HEK293 (cell line): Measurements from ENCODE around the gene ITGA3.

Experiments
- CTCF ChIA-PET: fragments of 350-600 bp; formaldehyde crosslinking; extraction: SDS; loops from one replicate; lab custom pipeline; 2021; ENCODE audit warnings: antibody characterized with exemption; lab: Yijun Ruan, JAX
- POLR2A ChIA-PET: fragments of 300-600 bp; formaldehyde crosslinking; extraction: SDS; loops from one replicate; lab custom pipeline; 2020; ENCODE audit warnings: antibody characterized with exemption, inconsistent platforms; lab: Yijun Ruan, JAX
- H3K27ac ChIP-seq: fragments of 200-500 bp; sonication (Bioruptor generic); 2 replicates; pipeline ENCODE4 v1.5.1; 2014; ENCODE audit warnings: low read depth, low read length, control low read depth, inconsistent platforms; ENCODE audit errors: extremely low read depth
- H3K36me3 ChIP-seq, 2 experiments: fragments of 200-500 bp in 1 of 2; sonication (Bioruptor generic) in 1 of 2; 1 replicate in 1 of 2; 2 replicates in 1 of 2; pipeline ENCODE4 v1.5.1; 2014 to 2017; ENCODE audit warnings: inconsistent platforms in 2 of 2, low read length in 2 of 2; ENCODE audit not compliant: control insufficient read depth in 2 of 2, insufficient read depth in 1 of 2
- H3K4me1 ChIP-seq: fragments of 200-500 bp; sonication (Bioruptor generic); 2 replicates; pipeline ENCODE4 v1.5.1; 2014; ENCODE audit warnings: mild to moderate bottlenecking, low read length, inconsistent platforms; ENCODE audit not compliant: control insufficient read depth, insufficient read depth
- H3K4me3 ChIP-seq: 2 replicates; pipeline ENCODE4 v1.5.1; 2011; ENCODE audit warnings: low read depth, mild to moderate bottlenecking, control low read depth, low read length, moderate library complexity
- H3K9me3 ChIP-seq: fragments of 200-500 bp; sonication (Bioruptor generic); 2 replicates; pipeline ENCODE4 v1.5.1; 2014; ENCODE audit warnings: low read depth, low read length, inconsistent platforms; ENCODE audit not compliant: control insufficient read depth, insufficient read depth
- BCL11A ChIP-seq: fragments of 450-650 bp; formaldehyde crosslinking; IDR thresholded peaks from 2 replicates; pipeline ENCODE4 v1.5.1; 2016; ENCODE audit warnings: low read depth, missing biosample characterization, missing genetic modification characterization
- GFI1B ChIP-seq: fragments of 450-650 bp; formaldehyde crosslinking; IDR thresholded peaks from 2 replicates; pipeline ENCODE4 v1.5.1; 2016; ENCODE audit warnings: missing biosample characterization, missing genetic modification characterization
- GLIS1 ChIP-seq: fragments of 450-650 bp; formaldehyde crosslinking; IDR thresholded peaks from 2 replicates; pipeline ENCODE4 v1.5.1; 2016; ENCODE audit warnings: missing biosample characterization, missing genetic modification characterization
- IKZF3 ChIP-seq: fragments of 450-650 bp; IDR thresholded peaks from 2 replicates; pipeline ENCODE4 v1.5.0; 2018; ENCODE audit warnings: missing biosample characterization, mild to moderate bottlenecking, missing genetic modification characterization, moderate library complexity
- KLF10 ChIP-seq: fragments of 450-650 bp; IDR thresholded peaks from 2 replicates; pipeline ENCODE4 v1.5.1; 2018; ENCODE audit warnings: missing biosample characterization, mild to moderate bottlenecking, missing genetic modification characterization
- MEIS1 ChIP-seq: sonication (generic); formaldehyde crosslinking; IDR thresholded peaks from 2 replicates; pipeline ENCODE4 v1.8.1; 2022; ENCODE audit warnings: missing genetic modification reagents, mild to moderate bottlenecking, borderline replicate concordance
- OVOL3 ChIP-seq: fragments of 450-650 bp; formaldehyde crosslinking; IDR thresholded peaks from 2 replicates; pipeline ENCODE4 v1.5.1; 2016; ENCODE audit warnings: missing biosample characterization, missing genetic modification characterization
- REST ChIP-seq: fragments of 450-650 bp; formaldehyde crosslinking; IDR thresholded peaks from 2 replicates; pipeline ENCODE4 v1.5.1; 2016; ENCODE audit warnings: missing biosample characterization, missing genetic modification characterization
- WT1 ChIP-seq: fragments of 450-650 bp; formaldehyde crosslinking; IDR thresholded peaks from 2 replicates; pipeline ENCODE4 v1.5.1; 2016; ENCODE audit warnings: missing biosample characterization, missing genetic modification characterization
- ZBTB48 ChIP-seq: fragments of 450-650 bp; formaldehyde crosslinking; IDR thresholded peaks from 2 replicates; pipeline ENCODE4 v1.5.1; 2016; ENCODE audit warnings: missing biosample characterization, missing genetic modification characterization
- ZBTB49 ChIP-seq: fragments of 450-650 bp; formaldehyde crosslinking; IDR thresholded peaks from 2 replicates; pipeline ENCODE4 v1.5.1; 2016; ENCODE audit warnings: missing biosample characterization, missing genetic modification characterization, low read depth
- ZNF146 ChIP-seq: fragments of 450-650 bp; formaldehyde crosslinking; IDR thresholded peaks from 2 replicates; pipeline ENCODE4 v1.5.1; 2016; ENCODE audit warnings: missing biosample characterization, missing genetic modification characterization
- ZNF350 ChIP-seq: fragments of 450-650 bp; formaldehyde crosslinking; IDR thresholded peaks from 2 replicates; pipeline ENCODE4 v1.5.0; 2017; ENCODE audit warnings: missing biosample characterization, mild to moderate bottlenecking, missing genetic modification characterization
- ZNF510 ChIP-seq: fragments of 450-650 bp; formaldehyde crosslinking; IDR thresholded peaks from 2 replicates; pipeline ENCODE4 v1.5.1; 2018; ENCODE audit warnings: mild to moderate bottlenecking, missing genetic modification characterization, missing biosample characterization; ENCODE audit not compliant: insufficient replicate concordance
- ZNF518A ChIP-seq: fragments of 450-650 bp; formaldehyde crosslinking; conservative IDR thresholded peaks from 2 replicates; pipeline ENCODE4 v1.5.1; 2016; ENCODE audit warnings: low read depth, missing biosample characterization, missing genetic modification characterization
- ZNF544 ChIP-seq: fragments of 450-650 bp; formaldehyde crosslinking; IDR thresholded peaks from 2 replicates; pipeline ENCODE4 v1.5.0; 2017; ENCODE audit warnings: missing biosample characterization, missing genetic modification characterization
- ZNF548 ChIP-seq: fragments of 450-650 bp; formaldehyde crosslinking; IDR thresholded peaks from 2 replicates; pipeline ENCODE4 v1.5.1; 2016; ENCODE audit warnings: missing biosample characterization, missing genetic modification characterization
- ZNF623 ChIP-seq: fragments of 450-650 bp; formaldehyde crosslinking; IDR thresholded peaks from 2 replicates; pipeline ENCODE4 v1.5.1; 2016; ENCODE audit warnings: missing biosample characterization, missing genetic modification characterization

The ITGA3 gene

GRCh38 chr17:50113624-50114320 is 57.9 kb downstream of the ITGA3 start (continued):
- TF ChIP-seq MEIS1 (CRISPR knock-in tag) (no peak), GLIS1 (peak; percentile 17; the same call in 1 of the 2 replicates), ZNF623 (tag by site-specific recombination) (no peak), ZNF350 (tag by site-specific recombination) (no peak), GFI1B (tag by site-specific recombination) (no peak), IKZF3 (no peak), ZBTB48 (tag by site-specific recombination) (no peak), REST (no peak), ZNF518A (no peak), ZNF146 (tag by site-specific recombination) (no peak), KLF10 (tag by site-specific recombination) (no peak), WT1 (no peak), ZNF544 (no peak), ZNF510 (no peak)

- TF ChIP-seq OVOL3 (tag by site-specific recombination) = no peak
- TF ChIP-seq ZBTB49 (tag by site-specific recombination) = no peak
- no peak for TF ChIP-seq BCL11A (tag by site-specific recombination)
- no peak for TF ChIP-seq ZNF548
- TF ChIP-seq, all 188 proteins: peak for 0
- peaks cover 0 to 20% of the 10 kb centered on the region in 2 experiments; a peak in 1 of 3 replicates for H3K36me3 ChIP-seq
- no peak overlapping the region for H3K27ac ChIP-seq
- no peaks in the 10 kb centered on the region; the same call in 1 of the 2 replicates for H3K4me1 ChIP-seq
- H3K9me3 ChIP-seq = no peaks in the 10 kb centered on the region
- H3K4me3 ChIP-seq = no peak overlapping the region
- ChIA-PET CTCF (interaction anchor here (0.6 to 5.2 kb wide), 35 partner anchors 9 to 321 kb away, joined by 3 to 51 read pairs (median 7); partner anchors contain the start of genes PDK2, PPP1R9B, SGCA and TMEM92), POLR2A (interaction anchor here (0.8 to 1.5 kb wide), 3 partner anchors 9 to 29 kb away, joined by 4 to 9 read pairs (median 8); no protein-coding TSS in a partner anchor)
Measured at GRCh38 chr17:50114401-50114800, 58.5 kb downstream of the ITGA3 start.
